EL (cell line): Measurements from ENCODE around the gene PPP1R37.
"Not testable (repeated sequence)": the region's sequence is repeated elsewhere in the genome, so short reads cannot be mapped to it uniquely, and the experiment has no call there.

ENCODE experiments used
- DNase-seq: peaks from one replicate; pipeline ENCODE4 v3.0.0-alpha.2; 2016

The PPP1R37 gene

GRCh38 chr19:45095496-45096413, 2.8 kb downstream of the PPP1R37 start:
- DNase-seq, result no peak

DNA sequence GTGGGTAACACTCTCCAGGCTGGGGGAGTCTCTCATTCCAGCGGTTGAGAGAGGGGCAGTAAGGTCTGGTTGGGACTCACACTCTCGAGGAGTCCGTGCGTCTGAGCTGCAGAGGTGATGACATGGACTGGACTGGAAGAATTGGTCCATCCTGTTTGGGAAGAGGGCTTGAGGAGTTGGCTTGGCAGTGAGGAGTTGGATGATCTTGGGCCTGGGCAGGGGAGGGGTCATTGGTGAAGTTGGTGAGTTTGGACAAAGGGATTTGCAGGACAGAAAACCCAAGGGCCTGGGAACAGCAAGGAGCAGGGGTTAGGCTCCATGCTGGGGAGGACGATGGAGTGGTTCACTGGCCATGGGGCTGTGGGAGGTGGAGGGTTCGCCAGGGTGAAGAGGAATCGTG, 3.7 kb downstream of the PPP1R37 start:
- DNase-seq, result no peak

DNA sequence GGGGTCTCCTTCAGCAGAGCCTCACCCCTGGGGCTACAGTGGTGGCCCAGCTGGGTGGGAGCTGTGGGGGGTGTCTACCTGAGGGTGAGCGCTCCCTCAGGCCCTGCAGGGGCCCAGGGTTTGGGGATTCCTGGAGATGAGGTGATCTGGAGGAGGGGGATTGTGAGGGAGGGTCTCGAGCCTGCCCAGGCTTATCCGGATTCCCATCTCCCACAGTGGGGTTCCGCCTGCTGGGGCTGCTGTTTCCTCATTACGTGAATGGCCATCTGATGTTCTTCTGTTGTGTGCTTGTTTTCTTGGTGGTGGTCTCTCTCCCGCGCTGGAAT, 4.4 kb downstream of the PPP1R37 start:
- no peak for DNase-seq

- peak; percentile 94 for DNase-seq
Measured at GRCh38 chr19:45097776-45098520, 5.0 kb downstream of the PPP1R37 start.

GRCh38 chr19:45098521-45099466, 5.8 kb downstream of the PPP1R37 start:
- no peak for DNase-seq

DNA sequence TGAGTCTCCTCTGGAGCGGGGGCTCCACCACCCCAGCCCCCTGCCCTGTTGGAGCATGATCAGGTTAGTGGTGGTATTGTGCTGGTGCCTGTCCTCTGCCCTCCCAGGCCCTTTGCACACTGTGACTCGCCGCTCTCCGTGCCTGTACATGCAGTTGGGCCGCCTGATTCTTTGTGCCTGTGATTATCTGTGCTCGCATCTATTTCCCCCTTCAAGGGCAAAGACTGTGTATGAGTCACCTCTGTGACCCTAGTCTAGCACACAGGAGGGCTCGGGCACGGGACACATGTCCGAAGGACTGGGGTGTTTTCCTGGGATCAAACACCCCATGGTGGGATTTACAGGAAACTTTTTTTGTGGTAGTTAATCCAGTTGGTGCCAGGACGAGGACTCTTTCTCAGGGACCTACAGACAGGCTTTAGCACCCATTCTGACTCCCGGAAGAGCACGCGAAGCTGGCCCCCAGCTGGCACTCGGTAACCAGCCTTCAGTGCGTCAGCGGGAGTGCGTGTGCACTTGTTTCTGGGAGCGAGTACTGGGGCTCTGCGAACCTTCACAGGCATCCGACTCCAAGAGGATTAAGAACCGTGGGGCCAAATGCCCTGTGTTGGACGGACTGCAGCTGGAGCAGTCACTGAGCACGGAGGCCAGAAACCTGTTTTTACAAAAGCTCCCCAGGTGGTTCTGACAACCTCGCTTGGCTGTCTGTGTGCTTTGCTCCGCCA, 6.7 kb downstream of the PPP1R37 start:
- DNase-seq, result no peak

- DNase-seq, result no peak
Measured at GRCh38 chr19:45100201-45100600, 7.2 kb downstream of the PPP1R37 start.

DNA sequence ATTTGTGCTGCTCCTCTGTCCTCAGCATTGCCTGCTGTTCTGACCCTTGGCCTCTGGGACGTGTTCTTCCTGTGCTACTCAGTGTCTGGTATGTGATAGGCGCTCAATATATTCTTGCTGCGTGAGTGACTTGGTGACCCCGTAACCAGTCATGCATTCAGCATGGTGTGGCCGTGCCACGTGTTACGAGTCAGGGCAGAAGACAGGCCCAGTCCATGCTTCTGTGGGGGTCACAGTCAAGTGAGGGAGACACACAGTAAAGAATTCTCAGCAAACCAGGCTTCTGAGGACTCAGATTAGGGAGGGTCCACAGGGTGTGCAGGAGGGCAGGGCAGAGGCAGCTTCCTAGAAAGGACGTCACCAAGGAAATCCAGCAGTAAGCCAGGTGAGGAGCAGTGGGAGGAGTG, 7.9 kb downstream of the PPP1R37 start:
- DNase-seq, result peak; percentile 29

GRCh38 chr19:45101806-45102205, 8.8 kb downstream of the PPP1R37 start:
- DNase-seq, result no peak

GRCh38 chr19:45102481-45102880, 9.5 kb downstream of the PPP1R37 start:
- no peak for DNase-seq

DNA sequence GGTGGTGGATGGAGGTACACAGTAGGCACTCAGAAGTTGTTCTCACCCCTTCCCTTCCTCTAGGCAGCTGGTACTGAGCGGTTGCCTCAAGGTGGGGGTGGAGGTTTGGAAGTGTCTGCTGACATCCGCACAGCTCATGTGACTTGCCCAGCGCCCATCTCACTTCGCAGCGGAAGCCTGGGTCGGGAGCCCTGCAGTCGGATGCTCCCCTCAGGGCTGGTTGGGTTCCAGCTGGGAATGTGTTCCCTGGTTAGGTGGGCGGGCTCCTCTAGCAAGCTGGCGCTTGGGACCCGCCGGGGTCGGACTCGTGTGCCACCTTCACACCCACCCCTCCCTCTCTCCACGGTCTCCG, 10.2 kb downstream of the PPP1R37 start:
- DNase-seq, result peak; percentile 37

DNA sequence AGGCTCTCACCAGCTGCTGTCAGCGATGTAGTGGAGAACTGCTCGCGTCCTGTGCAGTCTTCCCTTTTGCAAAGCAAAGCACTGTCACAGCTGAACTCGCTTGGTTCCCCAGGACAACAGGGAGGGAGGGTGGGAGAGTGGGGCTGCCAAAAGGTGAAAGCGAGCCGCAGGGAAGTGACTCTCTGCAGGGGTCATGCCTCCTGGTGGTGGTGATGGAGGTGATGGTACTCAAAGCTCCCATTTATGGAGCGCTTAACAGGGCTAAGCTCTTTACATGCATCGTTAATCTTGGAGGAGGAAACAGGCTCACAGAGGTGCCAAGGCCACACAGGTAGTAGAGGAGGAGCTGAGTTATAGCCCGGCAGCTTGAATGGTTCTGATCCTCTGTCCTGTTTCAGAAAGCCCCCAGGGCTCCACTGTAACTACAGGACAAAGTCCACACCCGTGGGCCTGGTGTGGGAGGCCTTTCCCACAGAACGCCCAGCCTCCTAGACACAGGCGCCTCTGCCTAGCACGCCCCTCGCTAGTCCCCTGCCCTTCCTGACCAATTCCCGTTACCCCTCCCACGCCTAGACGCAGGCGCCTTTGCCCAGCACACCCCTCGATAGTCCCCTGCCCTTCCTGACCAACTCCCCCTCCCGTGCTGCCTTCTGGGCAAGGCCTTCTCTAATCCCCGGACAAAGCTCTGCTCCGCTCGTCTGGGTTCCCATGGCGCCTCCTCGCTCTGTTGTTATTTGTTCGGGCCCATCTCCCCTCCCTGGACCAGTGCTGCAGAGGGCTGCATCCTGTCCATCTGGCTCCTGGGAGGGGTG, 10.7 kb downstream of the PPP1R37 start:
- DNase-seq, result no peak

DNA sequence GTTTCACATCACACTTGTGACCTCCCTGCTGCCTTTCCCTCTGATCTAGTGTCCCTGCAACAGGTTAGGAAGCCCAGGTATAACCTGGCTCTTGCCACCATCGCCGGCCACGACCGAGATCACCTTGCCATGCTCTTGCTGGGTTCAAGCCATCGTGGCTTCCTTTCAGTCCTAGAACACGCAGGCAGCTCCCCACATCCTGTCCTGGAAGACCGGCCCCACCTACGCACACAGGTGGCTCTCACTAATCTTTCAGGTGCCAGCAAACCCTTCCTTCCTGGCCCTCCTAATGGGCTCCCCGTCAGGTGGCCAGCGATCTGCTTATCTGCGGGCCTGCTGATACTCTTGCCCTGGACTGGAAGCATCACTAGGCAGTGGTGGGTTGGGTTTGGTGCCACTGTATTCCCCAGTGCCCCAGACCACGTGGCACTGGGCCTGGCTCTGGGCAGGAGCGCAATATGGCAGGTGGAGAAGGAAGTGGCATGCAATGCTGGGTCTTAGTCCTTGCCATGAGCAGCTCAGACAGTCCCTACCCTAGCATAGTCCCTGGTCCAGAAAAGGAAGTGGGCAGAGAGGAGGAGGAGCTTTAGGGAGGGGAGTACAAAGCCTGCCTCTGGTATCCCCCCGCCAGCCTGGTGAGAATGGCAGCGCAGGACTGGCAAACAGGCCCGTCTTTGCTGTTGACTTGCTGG, 11.8 kb downstream of the PPP1R37 start:
- no peak for DNase-seq

GRCh38 chr19:45106363-45106762, 13.4 kb downstream of the PPP1R37 start:
- not testable (repeated sequence) for DNase-seq

DNA sequence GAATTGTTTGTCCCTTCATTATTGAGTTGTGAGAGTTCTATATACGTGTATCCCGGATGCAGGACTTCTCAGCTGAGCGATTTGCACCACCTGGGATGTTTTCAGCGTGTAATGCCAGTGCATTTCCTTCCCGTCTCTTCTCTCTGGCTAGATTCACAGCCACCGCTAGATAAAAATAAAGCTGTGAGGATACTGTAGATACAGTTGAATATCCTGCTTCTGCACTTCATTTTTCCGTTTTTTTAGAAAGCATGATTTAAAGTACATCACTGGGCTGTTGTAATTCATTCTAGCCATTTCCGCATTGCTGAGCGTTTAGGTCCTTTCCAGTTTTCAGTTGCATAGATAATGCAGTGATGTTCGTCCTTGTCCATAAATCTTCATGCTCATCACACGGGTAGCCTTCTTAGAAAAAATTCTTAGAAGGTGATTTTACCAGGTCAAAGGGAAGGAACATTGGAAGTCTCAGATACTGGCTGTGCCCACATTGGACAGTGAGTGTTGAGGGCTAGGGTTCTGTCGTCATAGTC, 14.7 kb downstream of the PPP1R37 start:
- no peak for DNase-seq

GRCh38 chr19:45110851-45111266, 17.9 kb downstream of the PPP1R37 start:
- no peak for DNase-seq

GRCh38 chr19:45112111-45112827, 19.3 kb downstream of the PPP1R37 start:
- no peak for DNase-seq

- no peak for DNase-seq
Measured at GRCh38 chr19:45113628-45114027, 20.6 kb downstream of the PPP1R37 start.

DNA sequence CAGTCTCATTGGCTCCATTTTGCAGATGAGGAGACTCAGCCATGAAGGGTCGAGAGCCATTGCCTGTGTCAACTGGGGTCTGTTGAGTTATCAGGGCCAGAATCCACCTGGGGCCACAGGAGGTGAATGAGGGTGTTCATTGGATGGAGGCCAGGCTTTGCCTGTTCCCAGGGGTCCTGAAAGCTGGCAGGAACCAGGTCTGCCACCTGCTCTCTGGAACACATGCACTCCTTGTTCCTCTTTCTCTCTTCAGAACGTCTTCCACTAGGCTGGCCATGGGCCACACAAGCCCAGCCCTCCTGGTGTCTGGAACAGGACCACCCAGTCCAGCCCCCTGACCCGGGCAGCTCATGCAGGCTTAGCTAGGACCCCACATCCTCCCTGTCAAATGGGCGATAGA, 21.1 kb downstream of the PPP1R37 start:
- DNase-seq, result no peak
